ENCODE measurements around the gene SMYD2. TPM values are rescaled to one million over a fixed set of nuclear protein-coding genes. Genes with fewer than 3 reads are reported as not detected.

Gene SMYD2
- total RNA-seq, 1 experiment from 2014 or later = 27.2 TPM

DNA sequence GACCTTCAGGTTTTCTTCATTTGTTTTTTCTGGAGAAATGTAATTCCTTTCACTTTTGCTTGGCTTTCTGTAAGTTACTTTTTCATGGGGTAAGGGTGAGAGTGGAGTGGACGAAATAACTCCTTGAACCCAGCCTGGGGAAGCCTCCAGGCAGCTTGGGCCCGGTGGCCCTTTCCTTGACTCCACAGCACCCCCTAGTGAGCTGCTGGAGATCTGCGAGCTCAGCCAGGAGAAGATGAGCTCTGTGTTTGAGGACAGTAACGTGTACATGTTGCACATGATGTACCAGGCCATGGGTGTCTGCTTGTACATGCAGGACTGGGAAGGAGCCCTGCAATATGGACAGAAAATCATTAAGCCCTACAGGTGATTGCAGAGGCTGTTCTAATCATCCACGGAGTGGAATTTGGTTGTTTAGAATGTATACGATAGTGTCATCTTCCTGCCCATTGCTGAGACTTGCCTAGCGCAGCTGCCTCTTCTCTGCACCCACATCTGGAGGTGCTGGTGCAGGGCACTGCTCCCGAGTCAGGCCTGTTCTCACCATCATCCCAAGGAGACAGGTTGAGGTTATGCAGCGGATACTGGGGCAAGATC lies 51.0 kb downstream of the SMYD2 start (continued):
- TF ChIP-seq, protein P1, sequence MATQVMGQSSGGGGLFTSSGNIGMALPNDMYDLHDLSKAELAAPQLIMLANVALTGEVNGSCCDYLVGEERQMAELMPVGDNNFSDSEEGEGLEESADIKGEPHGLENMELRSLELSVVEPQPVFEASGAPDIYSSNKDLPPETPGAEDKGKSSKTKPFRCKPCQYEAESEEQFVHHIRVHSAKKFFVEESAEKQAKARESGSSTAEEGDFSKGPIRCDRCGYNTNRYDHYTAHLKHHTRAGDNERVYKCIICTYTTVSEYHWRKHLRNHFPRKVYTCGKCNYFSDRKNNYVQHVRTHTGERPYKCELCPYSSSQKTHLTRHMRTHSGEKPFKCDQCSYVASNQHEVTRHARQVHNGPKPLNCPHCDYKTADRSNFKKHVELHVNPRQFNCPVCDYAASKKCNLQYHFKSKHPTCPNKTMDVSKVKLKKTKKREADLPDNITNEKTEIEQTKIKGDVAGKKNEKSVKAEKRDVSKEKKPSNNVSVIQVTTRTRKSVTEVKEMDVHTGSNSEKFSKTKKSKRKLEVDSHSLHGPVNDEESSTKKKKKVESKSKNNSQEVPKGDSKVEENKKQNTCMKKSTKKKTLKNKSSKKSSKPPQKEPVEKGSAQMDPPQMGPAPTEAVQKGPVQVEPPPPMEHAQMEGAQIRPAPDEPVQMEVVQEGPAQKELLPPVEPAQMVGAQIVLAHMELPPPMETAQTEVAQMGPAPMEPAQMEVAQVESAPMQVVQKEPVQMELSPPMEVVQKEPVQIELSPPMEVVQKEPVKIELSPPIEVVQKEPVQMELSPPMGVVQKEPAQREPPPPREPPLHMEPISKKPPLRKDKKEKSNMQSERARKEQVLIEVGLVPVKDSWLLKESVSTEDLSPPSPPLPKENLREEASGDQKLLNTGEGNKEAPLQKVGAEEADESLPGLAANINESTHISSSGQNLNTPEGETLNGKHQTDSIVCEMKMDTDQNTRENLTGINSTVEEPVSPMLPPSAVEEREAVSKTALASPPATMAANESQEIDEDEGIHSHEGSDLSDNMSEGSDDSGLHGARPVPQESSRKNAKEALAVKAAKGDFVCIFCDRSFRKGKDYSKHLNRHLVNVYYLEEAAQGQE (IDR thresholded peaks at IDR 0.05; ENCODE audit: low read depth) = no peak

DNA sequence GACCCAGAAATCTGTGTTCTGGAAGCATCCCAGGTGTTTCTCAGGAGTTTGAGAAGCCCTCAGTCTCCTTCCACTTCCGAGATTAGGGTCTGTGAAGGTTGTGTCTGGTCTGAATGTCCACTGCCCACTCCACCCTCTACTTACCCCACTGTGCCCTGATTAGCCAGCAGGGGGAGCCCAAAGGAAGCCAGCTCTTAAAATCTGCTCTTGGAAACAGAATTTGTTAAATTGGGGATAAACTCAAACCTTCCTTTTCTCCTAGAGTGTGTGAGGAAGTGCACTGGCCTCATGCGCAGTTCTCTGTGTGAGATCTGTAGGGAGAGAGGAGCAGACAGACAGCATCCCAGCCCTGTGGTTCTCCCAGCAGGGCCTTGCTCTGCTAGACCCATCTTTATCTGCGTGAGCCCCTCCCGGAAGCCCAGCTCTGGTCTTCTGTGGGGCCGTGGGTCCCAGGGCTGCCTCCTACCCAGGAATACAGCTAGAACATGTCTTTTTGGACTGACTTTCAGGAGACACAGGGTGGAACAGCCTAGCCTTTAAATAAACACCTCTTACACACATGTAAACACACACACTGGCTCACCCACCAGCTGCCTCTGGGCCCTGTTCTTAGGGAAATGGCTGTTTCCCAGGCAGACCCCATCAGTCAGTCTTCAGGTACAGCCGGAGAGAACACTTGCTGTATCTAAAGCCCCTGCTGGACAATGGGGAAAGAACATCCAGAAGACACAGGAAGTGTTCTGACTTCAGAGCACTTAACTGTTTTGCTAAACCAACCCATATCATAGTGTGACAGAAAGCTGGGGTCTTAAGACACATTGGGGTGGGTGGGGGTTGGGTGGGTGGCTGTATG lies 52.2 kb downstream of the SMYD2 start:
- Histone ChIP-seq H3K4me2 (ENCODE audit: low read length) (no peak overlapping the region), H3K4me1 (ENCODE audit: control insufficient read depth in 1 of 2, insufficient read depth in 2 of 2, low read length in 2 of 2) (no peaks in the 10 kb centered on the region), H3K79me2 (ENCODE audit: insufficient read depth, low read length) (no peaks in the 10 kb centered on the region), H2AFZ (ENCODE audit: low read depth, low read length, poor library complexity, severe bottlenecking) (no peak overlapping the region), H3K27me3 (ENCODE audit: insufficient read depth, low read length) (no peaks in the 10 kb centered on the region), H4K20me1 (ENCODE audit: insufficient read depth) (peaks cover 4% of the 10 kb centered on the region; the same call in 1 of the 2 replicates), H3K9ac (ENCODE audit: low read length) (no peak overlapping the region), H3K4me3 (replicated peaks in 1 of 2; ENCODE audit: low read depth in 1 of 2, low read length in 2 of 2) (no peak overlapping the region), H3K27ac (ENCODE audit: low read depth, low read length) (peak overlapping the region; percentile 16; the same call in 1 of the 2 replicates), H3K36me3 (ENCODE audit: control insufficient read depth in 1 of 2, insufficient read depth in 2 of 2, low read length in 2 of 2) (no peaks in the 10 kb centered on the region; a peak in 1 of 4 replicates), H3K9me2 (ENCODE audit: insufficient read depth) (no peaks in the 10 kb centered on the region), H3K9me3 (ENCODE audit: control insufficient read depth in 1 of 2, insufficient read depth in 1 of 2, low read depth in 1 of 2, low read length in 2 of 2) (no peaks in the 10 kb centered on the region)
- CTCF ChIA-PET = interaction anchor here (0.8 to 7.8 kb wide), 35 partner anchors 12 to 1194 kb away, joined by 3 to 210 read pairs (median 5); partner anchors contain the start of genes CENPF and PTPN14
- TF ChIP-seq CEBPB (IDR thresholded peaks at IDR 0.05; ENCODE audit: low read depth) (no peak), EZH2phosphoT487 (IDR thresholded peaks at IDR 0.05; ENCODE audit: borderline replicate concordance) (no peak), FOSL1 (IDR thresholded peaks at IDR 0.05; ENCODE audit: low read depth) (no peak), ZFX (IDR thresholded peaks at IDR 0.05) (no peak), CBX3 (IDR thresholded peaks at IDR 0.05; ENCODE audit: low read depth) (no peak), POLR2AphosphoS5 (IDR thresholded peaks at IDR 0.05; ENCODE audit: low read depth, low read length) (no peak), ZNF274 (IDR thresholded peaks at IDR 0.05; ENCODE audit: low read depth, low read length) (no peak), YY1 (IDR thresholded peaks at IDR 0.05; ENCODE audit: extremely low read depth, insufficient replicate concordance, low read depth, low read length) (no peak), SIN3A (IDR thresholded peaks at IDR 0.05; ENCODE audit: low read depth) (no peak), EZH2 (IDR thresholded peaks at IDR 0.05) (no peak), RAD21 (IDR thresholded peaks at IDR 0.05; ENCODE audit: low read depth) (peak; percentile 95), ELF1 (IDR thresholded peaks at IDR 0.05; ENCODE audit: borderline replicate concordance, low read depth) (no peak)
- TF ChIP-seq, protein P2, sequence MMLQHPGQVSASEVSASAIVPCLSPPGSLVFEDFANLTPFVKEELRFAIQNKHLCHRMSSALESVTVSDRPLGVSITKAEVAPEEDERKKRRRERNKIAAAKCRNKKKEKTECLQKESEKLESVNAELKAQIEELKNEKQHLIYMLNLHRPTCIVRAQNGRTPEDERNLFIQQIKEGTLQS (IDR thresholded peaks at IDR 0.05) = no peak
- TF ChIP-seq, protein P3, sequence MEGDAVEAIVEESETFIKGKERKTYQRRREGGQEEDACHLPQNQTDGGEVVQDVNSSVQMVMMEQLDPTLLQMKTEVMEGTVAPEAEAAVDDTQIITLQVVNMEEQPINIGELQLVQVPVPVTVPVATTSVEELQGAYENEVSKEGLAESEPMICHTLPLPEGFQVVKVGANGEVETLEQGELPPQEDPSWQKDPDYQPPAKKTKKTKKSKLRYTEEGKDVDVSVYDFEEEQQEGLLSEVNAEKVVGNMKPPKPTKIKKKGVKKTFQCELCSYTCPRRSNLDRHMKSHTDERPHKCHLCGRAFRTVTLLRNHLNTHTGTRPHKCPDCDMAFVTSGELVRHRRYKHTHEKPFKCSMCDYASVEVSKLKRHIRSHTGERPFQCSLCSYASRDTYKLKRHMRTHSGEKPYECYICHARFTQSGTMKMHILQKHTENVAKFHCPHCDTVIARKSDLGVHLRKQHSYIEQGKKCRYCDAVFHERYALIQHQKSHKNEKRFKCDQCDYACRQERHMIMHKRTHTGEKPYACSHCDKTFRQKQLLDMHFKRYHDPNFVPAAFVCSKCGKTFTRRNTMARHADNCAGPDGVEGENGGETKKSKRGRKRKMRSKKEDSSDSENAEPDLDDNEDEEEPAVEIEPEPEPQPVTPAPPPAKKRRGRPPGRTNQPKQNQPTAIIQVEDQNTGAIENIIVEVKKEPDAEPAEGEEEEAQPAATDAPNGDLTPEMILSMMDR (IDR thresholded peaks at IDR 0.05 in 2 of 3, conservative IDR thresholded peaks at IDR 0.05 in 1 of 3; ENCODE audit: borderline replicate concordance in 1 of 3, insufficient read depth in 1 of 3, low read depth in 2 of 3, low read length in 2 of 3) = peak; percentile 87 to 95 (median 94)
- TF ChIP-seq, protein P4, sequence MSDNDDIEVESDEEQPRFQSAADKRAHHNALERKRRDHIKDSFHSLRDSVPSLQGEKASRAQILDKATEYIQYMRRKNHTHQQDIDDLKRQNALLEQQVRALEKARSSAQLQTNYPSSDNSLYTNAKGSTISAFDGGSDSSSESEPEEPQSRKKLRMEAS (IDR thresholded peaks at IDR 0.05) = no peak
- DNase-seq (ENCODE audit: low read depth, low spot score) (peak; percentile 15), ATAC-seq (peak; percentile 70)
- POLR2A ChIA-PET = no interaction called here
- intact Hi-C loops (cut with micrococcal nuclease) = loop anchor here (1.0 to 2.0 kb wide), 3 partner anchors 252 to 1194 kb away; no protein-coding TSS in a partner anchor
- RAD21 ChIA-PET (ENCODE audit: low non-redundant PET in 1 of 2, low total read pairs in 2 of 2, uncharacterized antibody in 2 of 2, unreplicated experiment in 2 of 2) = interaction anchor here (0.7 to 2.8 kb wide), 6 partner anchors 119 to 258 kb away, joined by 3 to 15 read pairs (median 7); no protein-coding TSS in a partner anchor
- no TSS peak for BruUV-seq (replicated peaks)
